Type B pancreatic cell (in vitro differentiated cells): Measurements from ENCODE around the gene ZCCHC24. TPM values are rescaled to one million over a fixed set of nuclear protein-coding genes. Genes with fewer than 3 reads are reported as not detected.
A peak's percentile ranks its signal among the peaks of the same experiment; 100 is the strongest.

ENCODE experiments used
- DNase-seq: peaks from one replicate; pipeline ENCODE4 v3.0.0; 2021; ENCODE audit warnings: mixed read lengths; ENCODE audit not compliant: unreplicated experiment; ENCODE audit errors: extremely low spot score
- H3K27ac Mint-ChIP-seq: 2 replicates; pipeline ENCODE4 v1.8.0; 2021; ENCODE audit warnings: mild to moderate bottlenecking, mixed read lengths
- H3K27me3 Mint-ChIP-seq: 2 replicates; pipeline ENCODE4 v1.8.0; 2021; ENCODE audit warnings: mixed read lengths
- H3K36me3 Mint-ChIP-seq: 2 replicates; pipeline ENCODE4 v1.8.0; 2021; ENCODE audit warnings: mixed read lengths
- H3K4me1 Mint-ChIP-seq: one replicate; pipeline ENCODE4 v1.8.0; 2021; ENCODE audit warnings: mixed read lengths; ENCODE audit not compliant: unreplicated experiment
- H3K4me3 Mint-ChIP-seq: 2 replicates; pipeline ENCODE4 v1.8.0; 2021; ENCODE audit warnings: mild to moderate bottlenecking, mixed read lengths
- H3K9me3 Mint-ChIP-seq: 2 replicates; pipeline ENCODE4 v1.8.0; 2021; ENCODE audit warnings: mixed read lengths
- CTCF ChIP-seq: fragments of 200-600 bp; sonication (generic); conservative IDR thresholded peaks from 2 replicates; pipeline ENCODE4 v1.5.0; 2021; ENCODE audit warnings: antibody characterized with exemption, mild to moderate bottlenecking
- total RNA-seq: library from RNA; stranded (reverse); gene quantifications from 2 replicates; pipeline ENCODE4 v1.2.1, GENCODE V29; 2021; ENCODE audit warnings: low replicate concordance

The ZCCHC24 gene
- total RNA-seq, 1 donor from 2014 or later = 29.1 TPM

- Mint-ChIP-seq H3K27ac (peak overlapping the region; percentile 26), H3K4me3 (peak overlapping the region; percentile 67), H3K9me3 (no peaks in the 10 kb centered on the region), H3K4me1 (peaks cover 5% of the 10 kb centered on the region), H3K36me3 (peaks cover 5% of the 10 kb centered on the region), H3K27me3 (no peaks in the 10 kb centered on the region)
- TF ChIP-seq CTCF = no peak
- DNase-seq = no peak
These were observed 98.8 kb downstream of the ZCCHC24 start for GRCh38 chr10:79346388-79347225.

GRCh38 chr10:79346012-79346340, 99.4 kb downstream of the ZCCHC24 start:
- TF ChIP-seq CTCF = no peak
- H3K4me3 Mint-ChIP-seq = peak overlapping the region; percentile 28

GRCh38 chr10:79345241-79346011, 100.0 kb downstream of the ZCCHC24 start:
- no peak for TF ChIP-seq CTCF
- peak; percentile 51 for DNase-seq
- Mint-ChIP-seq H3K27ac (no peak overlapping the region), H3K9me3 (no peaks in the 10 kb centered on the region), H3K36me3 (peaks cover 5% of the 10 kb centered on the region), H3K27me3 (no peaks in the 10 kb centered on the region), H3K4me1 (peaks cover 5% of the 10 kb centered on the region), H3K4me3 (no peak overlapping the region)

More at GRCh38 chr10:79346012-79346340, 99.4 kb downstream of the ZCCHC24 start:
- H3K27me3 Mint-ChIP-seq = no peaks in the 10 kb centered on the region
- DNase-seq = no peak
- no peak overlapping the region for H3K27ac Mint-ChIP-seq
- H3K4me1 Mint-ChIP-seq = peaks cover 5% of the 10 kb centered on the region
- H3K36me3 Mint-ChIP-seq = peaks cover 5% of the 10 kb centered on the region
- H3K9me3 Mint-ChIP-seq = no peaks in the 10 kb centered on the region

GRCh38 chr10:79344502-79345195, 100.8 kb downstream of the ZCCHC24 start:
- TF ChIP-seq CTCF = no peak

GRCh38 chr10:79342811-79343561, 102.4 kb downstream of the ZCCHC24 start:
- no peak for TF ChIP-seq CTCF
- Mint-ChIP-seq H3K27me3 (no peaks in the 10 kb centered on the region), H3K36me3 (no peaks in the 10 kb centered on the region), H3K4me3 (no peak overlapping the region), H3K27ac (peak overlapping the region; percentile 46), H3K9me3 (peaks cover 6% of the 10 kb centered on the region), H3K4me1 (peaks cover 9% of the 10 kb centered on the region)
- DNase-seq = peak; percentile 50

More at GRCh38 chr10:79344502-79345195, 100.8 kb downstream of the ZCCHC24 start:
- H3K27me3 Mint-ChIP-seq = no peaks in the 10 kb centered on the region
- no peaks in the 10 kb centered on the region for H3K9me3 Mint-ChIP-seq
- peak; percentile 27 for DNase-seq
- H3K36me3 Mint-ChIP-seq = no peaks in the 10 kb centered on the region
- H3K4me1 Mint-ChIP-seq = peaks cover 3% of the 10 kb centered on the region
- no peak overlapping the region for H3K27ac Mint-ChIP-seq
- no peak overlapping the region for H3K4me3 Mint-ChIP-seq
